H1 (cell line): Measurements from ENCODE around the gene ATP6V1G3. TPM values are rescaled to one million over a fixed set of nuclear protein-coding genes. Genes with fewer than 3 reads are reported as not detected.
"Not testable (repeated sequence)": the region's sequence is repeated elsewhere in the genome, so short reads cannot be mapped to it uniquely, and the experiment has no call there.

Experiments
- CTCF ChIA-PET: fragments of 300-600 bp; sonication (Branson Sonifier 250); formaldehyde crosslinking; loops from one replicate; lab custom pipeline; 2021; ENCODE audit not compliant: partially characterized antibody; lab: Charles Lee
- POLR2A ChIA-PET: fragments of 300-600 bp; sonication (Branson Sonifier 250); formaldehyde crosslinking; loops from one replicate; lab custom pipeline; 2021; ENCODE audit warnings: inconsistent platforms; ENCODE audit not compliant: partially characterized antibody; lab: Charles Lee
- DNase-seq, 2 experiments: peaks; one replicate each; pipeline versions ENCODE4 v3.0.0 to v3.0.0-alpha.2; 2010 to 2022; ENCODE audit warnings: low spot score in 2 of 2, low read depth in 1 of 2, mixed read lengths in 1 of 2
- FAIRE-seq: peaks from 2 replicates; lab custom pipeline; 2011; peaks lifted over from hg19 to GRCh38; lab: Jason Lieb, UNC
- H2AFZ ChIP-seq: 2 replicates; pipeline ENCODE4 v1.8.1; 2012; ENCODE audit warnings: low read length, inconsistent platforms
- H2AK5ac ChIP-seq: 2 replicates; pipeline ENCODE4 v1.6.1; 2013; ENCODE audit warnings: low read depth, low read length
- H2BK120ac ChIP-seq: replicated peaks from 2 replicates; pipeline ENCODE3; 2013; ENCODE audit warnings: low read depth, low read length, inconsistent platforms
- H2BK12ac ChIP-seq: 2 replicates; pipeline ENCODE4 v1.6.1; 2013; ENCODE audit warnings: low read depth, low read length
- H2BK15ac ChIP-seq: 2 replicates; pipeline ENCODE4 v1.6.1; 2013; ENCODE audit warnings: low read length
- H2BK20ac ChIP-seq: 2 replicates; pipeline ENCODE4 v1.6.1; 2013; ENCODE audit warnings: low read length
- H2BK5ac ChIP-seq: 2 replicates; pipeline ENCODE4 v1.6.1; 2013; ENCODE audit warnings: low read depth, low read length
- H3K14ac ChIP-seq: 2 replicates; pipeline ENCODE4 v1.6.1; 2013; ENCODE audit warnings: inconsistent platforms; ENCODE audit not compliant: insufficient read length
- H3K18ac ChIP-seq: 2 replicates; pipeline ENCODE4 v1.6.1; 2013; ENCODE audit warnings: low read length; ENCODE audit errors: extremely low read depth
- H3K23ac ChIP-seq: 2 replicates; pipeline ENCODE4 v1.6.1; 2013; ENCODE audit warnings: inconsistent platforms; ENCODE audit not compliant: insufficient read length
- H3K23me2 ChIP-seq: 2 replicates; pipeline ENCODE4 v1.6.1; 2013; ENCODE audit warnings: low read depth, low read length
- H3K27ac ChIP-seq: 2 replicates; pipeline ENCODE4 v1.6.1; 2011; ENCODE audit warnings: low read depth, low read length, inconsistent platforms
- H3K27me3 ChIP-seq, 4 experiments: replicated peaks in 1 of 4; 1 replicate in 1 of 4; 2 replicates in 3 of 4; pipeline versions ENCODE4 v1.6.1 to v1.8.1; 2011 to 2013; ENCODE audit warnings: low read length in 3 of 4, mild to moderate bottlenecking in 3 of 4, inconsistent platforms in 2 of 4, mixed read lengths in 2 of 4, moderate library complexity in 1 of 4; ENCODE audit not compliant: control insufficient read depth in 3 of 4, insufficient read depth in 3 of 4; ENCODE audit errors: extremely low read depth in 1 of 4
- H3K36me3 ChIP-seq, 4 experiments: 2 replicates each; pipeline versions ENCODE4 v1.6.1 to v1.8.1; 2011 to 2013; ENCODE audit warnings: mild to moderate bottlenecking in 4 of 4, low read length in 3 of 4, moderate library complexity in 2 of 4, control low read depth in 1 of 4, inconsistent platforms in 1 of 4; ENCODE audit not compliant: insufficient read depth in 4 of 4, control insufficient read depth in 2 of 4
- H3K4ac ChIP-seq: replicated peaks from 2 replicates; pipeline ENCODE3; 2013; ENCODE audit warnings: low read length, low read depth, mixed read lengths, inconsistent platforms; ENCODE audit not compliant: insufficient read length
- H3K4me1 ChIP-seq, 4 experiments: replicated peaks in 1 of 4; 1 replicate in 1 of 4; 2 replicates in 3 of 4; pipeline versions ENCODE4 v1.6.1 to v1.8.1; 2011 to 2013; ENCODE audit warnings: low read length in 3 of 4, inconsistent platforms in 2 of 4, mixed read lengths in 1 of 4; ENCODE audit not compliant: insufficient read depth in 4 of 4, control insufficient read depth in 3 of 4
- H3K4me2 ChIP-seq, 2 experiments: 2 replicates each; pipeline versions ENCODE4 v1.6.1 to v1.8.1; 2011 to 2013; ENCODE audit warnings: low read depth in 2 of 2, low read length in 2 of 2, control low read depth in 1 of 2, inconsistent platforms in 1 of 2, mild to moderate bottlenecking in 1 of 2; ENCODE audit not compliant: insufficient read depth in 1 of 2
- H3K4me3 ChIP-seq, 4 experiments: fragments of 200-600, 300-600 bp in 1 of 4; sonication (generic), shearing (Covaris generic), sonication (Bioruptor Twin) in 1 of 4; 2 replicates each; pipeline versions ENCODE4 v1.5.1 to v1.8.1; 2011 to 2016; ENCODE audit warnings: low read length in 4 of 4, low read depth in 3 of 4, control low read depth in 2 of 4, inconsistent platforms in 2 of 4, mild to moderate bottlenecking in 2 of 4, mixed read lengths in 1 of 4, moderate library complexity in 1 of 4; ENCODE audit not compliant: insufficient read depth in 2 of 4; ENCODE audit errors: extremely low read depth in 1 of 4
- H3K56ac ChIP-seq: replicated peaks from 2 replicates; pipeline ENCODE3; 2013; ENCODE audit warnings: low read depth, mild to moderate bottlenecking, mixed read lengths, low read length, inconsistent platforms; ENCODE audit not compliant: insufficient read length
- H3K79me1 ChIP-seq: 2 replicates; pipeline ENCODE4 v1.6.1; 2013; ENCODE audit warnings: low read depth, low read length, control low read depth
- H3K79me2 ChIP-seq, 2 experiments: 2 replicates each; pipeline versions ENCODE4 v1.6.1 to v1.8.1; 2012 to 2013; ENCODE audit warnings: low read length in 2 of 2, mild to moderate bottlenecking in 2 of 2, inconsistent platforms in 1 of 2; ENCODE audit not compliant: insufficient read depth in 2 of 2, control insufficient read depth in 1 of 2
- H3K9ac ChIP-seq, 4 experiments: replicated peaks in 1 of 4; 1 replicate in 1 of 4; 2 replicates in 3 of 4; pipeline versions ENCODE4 v1.6.1 to v1.8.1; 2011 to 2013; ENCODE audit warnings: low read depth in 3 of 4, low read length in 3 of 4, control low read depth in 2 of 4, mild to moderate bottlenecking in 2 of 4, moderate library complexity in 2 of 4, inconsistent platforms in 1 of 4; ENCODE audit errors: extremely low read depth in 1 of 4
- H3K9me3 ChIP-seq, 2 experiments: 2 replicates each; pipeline versions ENCODE4 v1.6.1 to v1.8.1; 2012 to 2013; ENCODE audit warnings: mild to moderate bottlenecking in 2 of 2, moderate library complexity in 2 of 2, control low read depth in 1 of 2, inconsistent platforms in 1 of 2, low read depth in 1 of 2, low read length in 1 of 2, mixed read lengths in 1 of 2; ENCODE audit not compliant: insufficient read depth in 2 of 2
- H4K20me1 ChIP-seq, 2 experiments: replicated peaks in 1 of 2; 2 replicates each; pipeline versions ENCODE3 to v1.8.1; 2011 to 2013; ENCODE audit warnings: inconsistent platforms in 2 of 2, low read length in 2 of 2, mild to moderate bottlenecking in 1 of 2; ENCODE audit not compliant: insufficient read depth in 2 of 2, control insufficient read depth in 1 of 2
- H4K5ac ChIP-seq: 2 replicates; pipeline ENCODE4 v1.6.1; 2013; ENCODE audit warnings: low read length, low read depth, mixed read lengths, inconsistent platforms; ENCODE audit not compliant: insufficient read length
- H4K8ac ChIP-seq: 2 replicates; pipeline ENCODE4 v1.8.0; 2013; ENCODE audit warnings: mild to moderate bottlenecking, moderate library complexity, low read length, inconsistent platforms; ENCODE audit not compliant: insufficient read depth; ENCODE audit errors: extremely low read depth
- H4K91ac ChIP-seq: replicated peaks from 2 replicates; pipeline ENCODE3; 2013; ENCODE audit warnings: low read length, mixed read lengths, inconsistent platforms; ENCODE audit not compliant: insufficient read length
- WGBS, 2 experiments: shearing (Covaris generic) in 1 of 2; methylation state at CpG; one replicate each; pipeline versions ENCODE4 v1.1.6 to v1.1.7; 2013 to 2015; ENCODE audit warnings: low lambda C conversion rate in 2 of 2, mixed read lengths in 2 of 2, inconsistent platforms in 1 of 2, low coverage in 1 of 2, missing lambda C conversion rate in 1 of 2; ENCODE audit not compliant: insufficient replicate concordance in 2 of 2, insufficient coverage in 1 of 2, insufficient read length in 1 of 2; ENCODE audit errors: extremely low coverage in 1 of 2, missing lambda C conversion rate in 1 of 2; 5-methylcytosine and 5-hydroxymethylcytosine counted together
- polyA plus RNA-seq, 7 experiments: library from polyadenylated mRNA; depleted of rRNA in 3 of 7; stranded (reverse) in 5 of 7; unstranded in 2 of 7; fragments of >200 nt in 5 of 7; fragments of 200-250 nt in 2 of 7; gene quantifications; 1 replicate in 5 of 7; 2 replicates in 1 of 7; 4 replicates in 1 of 7; pipeline versions ENCODE4 v1.2.1 to v1.2.3, GENCODE V29; 2011 to 2013; ENCODE audit warnings: missing spikeins in 2 of 7, mixed read lengths in 2 of 7
- total RNA-seq: library from RNA; stranded (reverse); fragmentation: NEBNext Ultra II Directional; extraction: Animal tissue kit (Norgen Biotek cat#: 25700); gene quantifications from 2 replicates; pipeline ENCODE4 v1.2.1, GENCODE V29; 2021

Gene ATP6V1G3
- total and polyA plus RNA-seq, 2 of the 8 experiments (the other 6 are each of a cell fraction or from before 2014, with no cell fraction given), result not detected

DNA sequence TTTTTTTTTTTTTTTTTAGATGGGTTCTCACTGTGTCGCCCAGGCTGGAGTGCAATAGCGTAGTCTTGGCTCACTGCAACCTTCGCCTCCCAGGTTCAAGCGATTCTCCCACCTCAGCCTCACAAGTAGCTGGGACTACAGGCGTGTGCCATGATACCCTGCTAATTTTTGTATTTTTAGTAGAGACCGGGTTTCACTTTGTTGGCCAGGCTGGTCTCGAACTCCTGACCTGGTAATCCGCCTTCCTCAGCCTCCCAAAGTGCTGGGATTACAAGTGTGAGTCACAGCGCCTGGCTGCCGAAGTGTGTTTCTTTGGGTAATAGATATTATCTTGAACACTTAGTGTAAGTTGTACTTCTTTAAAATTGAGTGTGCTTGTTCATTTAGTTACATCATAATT lies 16.4 kb downstream of the ATP6V1G3 start:
- H2BK15ac ChIP-seq, H3K4me2 ChIP-seq, H2BK20ac ChIP-seq, H2BK12ac ChIP-seq, DNase-seq, H3K79me2 ChIP-seq, H3K14ac ChIP-seq, FAIRE-seq, H2BK5ac ChIP-seq, H3K4me3 ChIP-seq, H3K23me2 ChIP-seq, H2AFZ ChIP-seq, H4K8ac ChIP-seq, H3K4me1 ChIP-seq, POLR2A ChIA-PET, H3K79me1 ChIP-seq, H4K91ac ChIP-seq, H3K56ac ChIP-seq, H2BK120ac ChIP-seq, H3K18ac ChIP-seq, H3K27ac ChIP-seq, H4K5ac ChIP-seq, H3K27me3 ChIP-seq, H2AK5ac ChIP-seq, H3K4ac ChIP-seq, H3K23ac ChIP-seq, H3K9ac ChIP-seq, H3K9me3 ChIP-seq, H3K36me3 ChIP-seq, H4K20me1 ChIP-seq: not testable (repeated sequence)
- whole genome bisulfite sequencing, 2 experiments, result 84% methylated on average over 10 of the region's 10 CpGs; no CpG with 5 or more reads in 1 of the 2 experiments
- CTCF ChIA-PET, result interaction anchor here (0.7 kb wide), 1 partner anchor 93 kb away, joined by 3 read pairs; no protein-coding TSS in a partner anchor
